GM12864 (cell line): ENCODE results near the gene OR6C70.

ENCODE experiments used
- DNase-seq: peaks from one replicate; pipeline ENCODE4 v3.0.0-alpha.2; 2011; ENCODE audit warnings: low read depth
- H3K4me3 ChIP-seq: 2 replicates; pipeline ENCODE4 v1.5.1; 2011; ENCODE audit warnings: mild to moderate bottlenecking, low read depth, low read length, control low read depth
- CTCF ChIP-seq: IDR thresholded peaks from 2 replicates; pipeline ENCODE4 v1.5.1; 2011; ENCODE audit warnings: low read depth, mild to moderate bottlenecking, moderate library complexity, low read length, control low read depth, inconsistent platforms; ENCODE audit errors: missing control alignments

The OR6C70 gene

GRCh38 chr12:55470088-55470829 is at the start of gene OR6C70:
Gene OR6C70 (minus strand): TSS chr12:55470138. CDS start chr12:55470138, 0 bp downstream.
- no peak for TF ChIP-seq CTCF
- no peak for DNase-seq
- H3K4me3 ChIP-seq, result no peak within 1 kb of the TSS

- TF ChIP-seq CTCF, result no peak
- no peak overlapping the region for H3K4me3 ChIP-seq
- no peak for DNase-seq
Measured at GRCh38 chr12:55516391-55516790, 46.5 kb upstream of the OR6C70 start.

GRCh38 chr12:55515696-55516095 is 45.8 kb upstream of the OR6C70 start:
- no peak overlapping the region for H3K4me3 ChIP-seq
- DNase-seq, result no peak
- peak; percentile 42 for TF ChIP-seq CTCF

- TF ChIP-seq CTCF, result no peak
- H3K4me3 ChIP-seq, result no peak overlapping the region
- no peak for DNase-seq
Measured at GRCh38 chr12:55501601-55502000, 31.7 kb upstream of the OR6C70 start.

- TF ChIP-seq CTCF, result no peak
- no peak for DNase-seq
- H3K4me3 ChIP-seq, result no peak overlapping the region
Measured at GRCh38 chr12:55499810-55500252, 29.9 kb upstream of the OR6C70 start.

- no peak for TF ChIP-seq CTCF
- no peak overlapping the region for H3K4me3 ChIP-seq
- no peak for DNase-seq
Measured at GRCh38 chr12:55499231-55499630, 29.3 kb upstream of the OR6C70 start.

GRCh38 chr12:55495490-55495889 is 25.6 kb upstream of the OR6C70 start:
- no peak overlapping the region for H3K4me3 ChIP-seq
- no peak for TF ChIP-seq CTCF
- DNase-seq, result no peak
